GM19238 (cell line): ENCODE measurements around the gene SLC22A8.
"Not testable (repeated sequence)": the region's sequence is repeated elsewhere in the genome, so short reads cannot be mapped to it uniquely, and the experiment has no call there.

ENCODE experiments used
- DNase-seq: peaks from one replicate; pipeline ENCODE4 v3.0.0; 2011; ENCODE audit warnings: low spot score; ENCODE audit not compliant: insufficient read length

The SLC22A8 gene

GRCh38 chr11:62988276-62988675 lies 27.4 kb downstream of the SLC22A8 start:
- no peak for DNase-seq

GRCh38 chr11:62985041-62985750 lies 30.4 kb downstream of the SLC22A8 start:
- DNase-seq = no peak

GRCh38 chr11:62984451-62984991 lies 31.1 kb downstream of the SLC22A8 start, which contains the start of gene SLC22A6:
TSS of gene SLC22A6 (minus strand) at chr11:62984967. CDS start at chr11:62984690, 277 bp downstream.
- DNase-seq = no peak

GRCh38 chr11:62983536-62984199 lies 32.0 kb downstream of the SLC22A8 start:
- no peak for DNase-seq

- DNase-seq = no peak
Observed at GRCh38 chr11:62981743-62982142, 33.9 kb downstream of the SLC22A8 start.

GRCh38 chr11:62980133-62980760 lies 35.4 kb downstream of the SLC22A8 start:
- DNase-seq = no peak

- no peak for DNase-seq
Observed at GRCh38 chr11:62976109-62976508, 39.5 kb downstream of the SLC22A8 start.

GRCh38 chr11:62974848-62975522 lies 40.7 kb downstream of the SLC22A8 start:
- no peak for DNase-seq

- DNase-seq = no peak
Observed at GRCh38 chr11:62965574-62965973, 50.1 kb downstream of the SLC22A8 start.

GRCh38 chr11:62962391-62962790 lies 53.2 kb downstream of the SLC22A8 start:
- no peak for DNase-seq

- no peak for DNase-seq
Observed at GRCh38 chr11:62961017-62961570, 54.5 kb downstream of the SLC22A8 start.

GRCh38 chr11:62959422-62959980 lies 56.1 kb downstream of the SLC22A8 start:
- no peak for DNase-seq

GRCh38 chr11:62958547-62959421 lies 56.9 kb downstream of the SLC22A8 start:
- DNase-seq = no peak

- no peak for DNase-seq
Observed at GRCh38 chr11:62957147-62957546, 58.5 kb downstream of the SLC22A8 start.

GRCh38 chr11:62954478-62954877 lies 61.2 kb downstream of the SLC22A8 start:
- DNase-seq = no peak

- DNase-seq = no peak
Observed at GRCh38 chr11:62953811-62954210, 61.8 kb downstream of the SLC22A8 start.

GRCh38 chr11:62948765-62949320 lies 66.8 kb downstream of the SLC22A8 start:
- DNase-seq = no peak

GRCh38 chr11:62945538-62945937 lies 70.1 kb downstream of the SLC22A8 start:
- DNase-seq = not testable (repeated sequence)
